GM21717 (cell line): ENCODE results near the gene APEX2.
"Not testable (repeated sequence)": the region's sequence is repeated elsewhere in the genome, so short reads cannot be mapped to it uniquely, and the experiment has no call there.

Source experiments
- ATAC-seq: cut with Tn5 transposase; IDR thresholded peaks from one replicate; pipeline ENCODE4 v1.9.1; 2021; ENCODE audit warnings: mild to moderate bottlenecking, moderate library complexity; ENCODE audit not compliant: unreplicated experiment

APEX2 gene, protein sequence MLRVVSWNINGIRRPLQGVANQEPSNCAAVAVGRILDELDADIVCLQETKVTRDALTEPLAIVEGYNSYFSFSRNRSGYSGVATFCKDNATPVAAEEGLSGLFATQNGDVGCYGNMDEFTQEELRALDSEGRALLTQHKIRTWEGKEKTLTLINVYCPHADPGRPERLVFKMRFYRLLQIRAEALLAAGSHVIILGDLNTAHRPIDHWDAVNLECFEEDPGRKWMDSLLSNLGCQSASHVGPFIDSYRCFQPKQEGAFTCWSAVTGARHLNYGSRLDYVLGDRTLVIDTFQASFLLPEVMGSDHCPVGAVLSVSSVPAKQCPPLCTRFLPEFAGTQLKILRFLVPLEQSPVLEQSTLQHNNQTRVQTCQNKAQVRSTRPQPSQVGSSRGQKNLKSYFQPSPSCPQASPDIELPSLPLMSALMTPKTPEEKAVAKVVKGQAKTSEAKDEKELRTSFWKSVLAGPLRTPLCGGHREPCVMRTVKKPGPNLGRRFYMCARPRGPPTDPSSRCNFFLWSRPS

GRCh38 chrX:54999717-55000598, at the start of gene APEX2:
TSS of gene APEX2 (plus strand) at chrX:55000363. CDS start at chrX:55000423, 60 bp downstream.
- peak; percentile 93 for ATAC-seq

DNA sequence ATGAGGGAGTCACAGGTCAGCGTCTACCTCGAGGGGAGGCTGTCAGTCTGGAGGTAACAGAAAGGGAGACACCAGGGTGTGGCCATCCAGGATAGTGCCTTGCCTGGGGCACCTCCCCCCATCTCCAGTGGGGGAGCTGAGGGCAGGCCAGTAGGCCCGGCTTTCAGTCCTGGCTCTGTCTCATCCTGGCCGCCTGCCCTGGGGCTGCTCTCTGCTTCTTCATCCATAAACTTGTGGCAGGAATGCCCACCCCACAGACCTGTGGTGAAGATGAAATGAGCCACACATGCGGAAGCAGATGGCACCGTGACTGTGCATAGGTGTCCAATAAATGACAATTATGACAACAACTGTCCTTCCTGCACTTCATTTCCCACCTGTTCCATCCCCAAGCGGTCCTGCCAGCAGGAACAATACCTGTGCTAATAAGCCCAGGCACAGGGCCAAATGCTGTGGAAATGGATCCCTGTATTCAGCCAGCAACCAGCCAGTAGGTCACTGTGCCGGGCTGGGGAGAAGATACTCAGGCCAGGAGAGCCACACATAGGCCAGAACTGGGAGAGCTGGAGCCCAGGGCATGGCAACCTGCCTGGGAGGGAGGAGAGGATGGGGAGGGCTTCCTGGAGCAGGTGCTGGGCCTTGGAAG, 49.3 kb upstream of the APEX2 start:
- ATAC-seq = no peak

GRCh38 chrX:54961750-54962149, 38.4 kb upstream of the APEX2 start:
- ATAC-seq = no peak

DNA sequence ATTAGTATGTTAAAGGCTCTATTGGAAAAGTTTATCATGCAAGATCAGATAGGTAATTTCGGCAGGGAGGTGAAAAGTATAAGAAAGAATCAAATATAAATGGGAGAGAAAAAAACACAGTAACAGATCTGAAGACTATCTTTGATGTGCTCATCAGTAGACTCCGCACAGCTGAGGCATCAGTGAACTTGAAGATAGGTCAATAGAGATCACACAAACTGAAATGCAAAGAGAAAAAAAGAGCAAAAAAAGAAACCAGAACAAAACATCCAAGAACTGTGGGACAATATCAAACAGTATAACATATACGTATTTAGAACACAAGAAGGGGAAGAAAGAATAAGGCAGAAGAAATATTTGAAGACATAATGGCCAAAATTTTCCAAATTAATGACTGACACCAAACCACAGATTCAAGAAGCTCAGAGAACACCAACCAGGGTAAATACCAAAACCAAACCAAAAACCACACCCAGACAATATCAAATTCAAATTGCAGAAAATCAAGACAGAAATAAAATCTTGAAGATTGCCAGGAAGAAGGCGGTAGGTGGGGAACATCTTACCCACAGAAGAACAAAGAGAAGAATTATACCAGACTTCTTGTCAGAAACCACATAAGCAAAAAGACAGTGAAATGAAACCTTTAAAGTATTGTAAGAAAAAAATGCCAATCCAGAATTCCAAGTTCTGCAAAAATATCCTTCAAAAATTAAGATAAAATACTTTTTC, 35.2 kb upstream of the APEX2 start:
- no peak for ATAC-seq

- ATAC-seq = no peak
Observed at GRCh38 chrX:54977387-54977786, 22.8 kb upstream of the APEX2 start.

DNA sequence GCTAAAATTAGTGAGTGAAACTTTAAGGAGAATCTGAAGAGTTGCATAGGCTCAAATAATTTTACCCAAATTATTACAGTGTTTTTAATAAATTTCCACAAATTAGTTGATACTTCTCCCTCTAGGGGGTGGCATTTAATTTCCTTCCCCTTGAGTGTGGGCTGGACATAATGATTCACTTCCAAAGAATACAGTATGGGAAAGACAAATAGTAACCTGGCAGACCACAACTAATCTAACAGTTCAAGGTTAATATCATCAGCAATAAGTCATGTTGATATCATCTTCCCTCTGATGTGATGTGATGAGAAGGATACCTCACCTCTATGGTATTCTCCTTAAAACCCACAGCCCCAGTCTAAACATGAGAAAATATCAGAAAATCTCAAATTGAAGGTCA, 21.7 kb upstream of the APEX2 start:
- no peak for ATAC-seq

DNA sequence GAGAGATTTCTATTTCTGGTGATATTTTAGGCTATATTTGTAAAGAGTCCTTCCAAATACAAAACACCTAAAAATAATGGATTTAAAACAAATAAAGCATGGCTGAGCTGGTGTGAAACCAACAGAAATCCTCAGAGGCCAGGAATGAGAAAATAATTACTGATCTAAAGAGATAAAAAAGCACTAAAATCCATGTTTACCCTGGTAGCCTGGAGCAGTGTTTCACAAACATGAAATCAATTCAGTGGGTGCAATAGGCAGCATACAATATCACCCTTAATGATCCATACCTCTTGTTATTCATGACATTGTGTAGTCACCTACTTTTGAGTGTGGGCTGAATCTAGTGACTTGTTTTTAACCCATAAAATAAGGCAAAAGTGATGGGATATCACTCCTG, 20.7 kb upstream of the APEX2 start:
- no peak for ATAC-seq

- ATAC-seq = no peak
Observed at GRCh38 chrX:54980334-54980733, 19.8 kb upstream of the APEX2 start.

DNA sequence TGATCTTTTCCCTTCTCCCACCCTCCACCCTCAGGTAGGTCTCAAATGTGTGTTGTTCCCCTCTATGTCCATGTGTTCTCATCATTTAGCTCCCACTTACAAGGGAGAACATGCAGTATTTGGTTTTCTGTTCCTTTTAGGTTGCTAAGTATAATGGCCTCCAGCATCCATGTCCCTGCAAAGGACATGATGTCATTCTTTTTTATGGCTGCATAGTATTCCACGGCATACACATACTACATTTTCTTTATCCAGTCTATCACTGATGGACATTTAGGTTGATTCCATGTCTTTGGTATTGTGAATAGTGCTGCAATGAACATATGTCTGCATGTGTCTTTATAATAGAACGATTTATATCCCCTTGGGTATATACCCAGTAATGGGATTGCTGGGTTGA, 16.9 kb upstream of the APEX2 start:
- not testable (repeated sequence) for ATAC-seq

DNA sequence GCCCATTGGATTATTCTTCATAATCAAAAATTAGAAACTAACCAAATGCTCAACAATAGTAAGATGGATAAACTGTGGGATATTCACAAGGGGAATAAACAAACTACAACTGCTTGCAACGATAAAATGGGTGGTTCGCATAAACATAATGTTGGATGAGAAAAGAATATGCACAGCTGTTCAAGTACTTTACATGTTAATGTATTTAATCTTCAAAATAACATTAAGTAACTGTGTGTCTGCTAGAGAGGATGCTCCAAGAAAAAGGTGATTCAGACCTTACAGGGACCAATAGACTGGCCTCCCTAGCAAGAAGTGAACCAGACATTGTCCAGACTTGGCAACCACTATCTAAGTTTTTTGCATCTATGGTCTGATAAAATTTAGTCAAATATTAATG, 8.5 kb upstream of the APEX2 start:
- no peak for ATAC-seq

- ATAC-seq = no peak
Observed at GRCh38 chrX:54992911-54993622, 7.1 kb upstream of the APEX2 start.

- ATAC-seq = no peak
Observed at GRCh38 chrX:54994099-54994498, 6.1 kb upstream of the APEX2 start, which contains the start of gene PFKFB1. TSS of gene PFKFB1 (minus strand) at chrX:54994188. CDS start at chrX:54994007, 181 bp downstream.

DNA sequence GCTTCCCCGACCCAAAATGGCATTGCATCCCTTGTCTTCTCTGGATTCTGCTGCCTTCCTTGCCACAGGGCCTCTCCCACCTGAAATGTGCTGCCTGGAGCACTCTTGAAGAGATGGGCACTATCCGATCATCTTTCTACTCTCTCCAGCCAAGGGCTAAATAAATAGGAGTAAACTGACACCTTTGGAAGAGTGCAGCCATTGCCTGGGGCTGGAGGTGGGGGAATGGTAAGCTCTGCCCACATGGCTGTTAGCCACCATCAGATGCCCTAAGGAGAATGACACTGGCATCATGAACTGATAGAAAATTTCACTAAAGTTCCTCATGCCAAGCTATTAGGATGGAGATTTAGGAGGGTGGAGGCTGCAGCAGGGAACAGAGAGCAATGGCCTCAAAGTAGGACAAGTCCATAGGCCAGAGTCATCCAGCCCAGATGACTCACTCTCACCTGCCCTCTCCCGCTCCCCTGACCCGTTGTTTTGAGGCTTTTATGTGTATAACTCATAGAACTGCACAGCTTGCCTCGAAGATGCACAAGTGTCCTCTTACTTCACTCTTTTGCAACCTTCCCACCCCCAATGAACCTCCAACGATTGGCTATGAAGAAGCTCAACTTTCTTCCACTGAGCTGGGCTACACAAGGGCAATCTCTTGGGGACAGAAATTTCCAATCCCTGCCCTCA, 5.4 kb upstream of the APEX2 start:
- no peak for ATAC-seq

GRCh38 chrX:54995621-54996020, 4.5 kb upstream of the APEX2 start:
- no peak for ATAC-seq

- ATAC-seq = no peak
Observed at GRCh38 chrX:55004231-55004630, 4.1 kb downstream of the APEX2 start.

DNA sequence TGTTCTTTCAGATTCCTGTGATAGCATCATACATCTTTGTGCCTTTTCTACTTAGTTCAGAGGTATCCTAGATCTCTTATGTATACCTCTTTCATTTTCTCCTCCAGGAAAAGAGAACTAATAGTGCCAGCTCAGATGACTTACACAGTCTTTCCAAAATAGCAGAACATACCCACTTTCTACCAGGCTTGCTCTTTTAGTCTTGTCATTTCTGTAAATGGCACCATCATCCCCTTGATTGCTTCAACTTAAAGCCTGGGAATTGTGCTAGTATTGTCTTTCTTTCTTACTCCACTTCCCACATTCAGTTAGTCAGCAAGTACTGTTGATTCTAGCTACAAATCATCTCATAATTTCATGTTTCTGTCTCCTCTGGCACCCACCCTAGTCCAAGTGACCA, 5.1 kb downstream of the APEX2 start:
- no peak for ATAC-seq

DNA sequence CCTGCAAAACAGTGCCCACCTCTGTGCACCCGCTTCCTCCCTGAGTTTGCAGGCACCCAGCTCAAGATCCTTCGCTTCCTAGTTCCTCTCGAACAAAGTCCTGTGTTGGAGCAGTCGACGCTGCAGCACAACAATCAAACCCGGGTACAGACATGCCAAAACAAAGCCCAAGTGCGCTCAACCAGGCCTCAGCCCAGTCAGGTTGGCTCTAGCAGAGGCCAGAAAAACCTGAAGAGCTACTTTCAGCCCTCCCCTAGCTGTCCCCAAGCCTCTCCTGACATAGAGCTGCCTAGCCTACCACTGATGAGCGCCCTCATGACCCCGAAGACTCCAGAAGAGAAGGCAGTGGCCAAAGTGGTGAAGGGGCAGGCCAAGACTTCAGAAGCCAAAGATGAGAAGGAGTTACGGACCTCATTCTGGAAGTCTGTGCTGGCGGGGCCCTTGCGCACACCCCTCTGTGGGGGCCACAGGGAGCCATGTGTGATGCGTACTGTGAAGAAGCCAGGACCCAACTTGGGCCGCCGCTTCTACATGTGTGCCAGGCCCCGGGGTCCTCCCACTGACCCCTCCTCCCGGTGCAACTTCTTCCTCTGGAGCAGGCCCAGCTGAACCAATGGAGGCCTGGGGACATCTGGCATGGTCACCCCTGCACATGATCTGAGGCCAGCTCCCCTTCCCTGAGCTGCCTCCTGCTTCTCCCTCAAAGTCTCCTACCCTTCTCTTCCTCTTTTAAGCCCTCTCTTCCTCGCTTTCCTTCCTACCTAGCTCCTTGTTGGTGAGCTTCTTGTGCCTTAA, 6.9 kb downstream of the APEX2 start:
- no peak for ATAC-seq

- no peak for ATAC-seq
Observed at GRCh38 chrX:55007656-55008055, 7.5 kb downstream of the APEX2 start.
